DMS79 (cell line): Measurements from ENCODE around the gene HILPDA.
"Not testable (repeated sequence)": the region's sequence is repeated elsewhere in the genome, so short reads cannot be mapped to it uniquely, and the experiment has no call there.

Experiments used
- DNase-seq: peaks from one replicate; lab custom pipeline; 2025; lab: John Stamatoyannopoulos, UW

HILPDA gene

DNA sequence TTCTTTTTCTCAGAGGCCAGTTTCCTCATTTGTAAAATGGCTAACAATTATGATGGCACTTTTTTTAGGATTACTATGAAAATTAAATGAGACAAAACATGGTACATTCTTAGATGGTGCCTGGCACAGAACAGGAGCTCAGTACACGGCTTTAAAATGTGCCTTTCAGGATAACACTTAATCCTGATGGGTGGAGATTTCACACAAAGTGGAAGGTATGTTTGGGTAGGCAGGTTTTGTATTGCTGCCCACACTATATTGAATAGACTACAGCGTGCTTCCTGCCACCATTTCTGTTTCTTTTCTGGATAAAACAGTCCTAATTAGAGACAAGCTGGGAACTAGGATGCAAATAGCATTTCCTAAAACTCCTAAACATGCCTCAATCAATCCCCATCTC, 23.9 kb upstream of the HILPDA start:
- DNase-seq = no peak

DNA sequence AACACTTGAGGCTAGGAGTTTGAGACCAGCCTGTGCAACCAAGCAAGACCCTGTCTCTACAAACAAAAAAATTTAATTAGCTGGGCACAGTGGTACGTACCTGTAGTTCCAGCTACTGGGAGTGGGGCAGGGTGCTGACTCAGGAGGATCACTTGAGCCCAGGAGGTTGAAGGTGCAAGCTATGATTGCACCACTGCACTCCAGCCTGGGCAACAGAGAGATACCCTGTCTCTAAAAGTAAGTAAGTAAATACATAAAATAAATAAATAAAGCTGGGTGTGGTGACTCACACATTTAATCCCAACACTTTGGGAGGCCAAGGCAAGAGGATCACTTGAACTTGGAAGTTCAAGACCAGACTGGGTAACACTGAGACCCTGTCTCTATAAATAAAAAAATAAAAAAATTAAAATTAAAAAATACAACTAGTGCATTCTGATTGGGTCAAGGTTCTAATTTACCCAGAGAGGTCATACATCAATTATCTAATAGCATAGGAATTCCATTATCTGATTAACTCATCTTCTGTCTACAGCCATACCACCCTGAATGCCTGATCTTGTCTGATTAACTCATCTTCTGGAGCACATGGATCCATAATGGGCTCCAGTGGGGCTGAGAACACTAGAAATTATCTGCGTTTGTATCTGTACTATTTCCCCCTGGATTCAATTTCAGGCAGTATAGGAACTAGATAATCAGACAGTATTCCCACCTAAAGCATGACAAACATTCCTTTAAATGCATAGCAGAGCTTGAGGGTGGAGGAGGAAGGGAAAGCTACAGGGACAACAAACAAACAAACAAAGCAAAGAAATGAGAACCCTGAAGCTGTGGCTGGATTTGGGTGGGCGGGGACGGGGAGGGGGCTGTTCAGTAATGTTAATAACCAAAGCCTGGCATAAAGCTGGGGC, 21.0 kb upstream of the HILPDA start:
- DNase-seq = no peak

DNA sequence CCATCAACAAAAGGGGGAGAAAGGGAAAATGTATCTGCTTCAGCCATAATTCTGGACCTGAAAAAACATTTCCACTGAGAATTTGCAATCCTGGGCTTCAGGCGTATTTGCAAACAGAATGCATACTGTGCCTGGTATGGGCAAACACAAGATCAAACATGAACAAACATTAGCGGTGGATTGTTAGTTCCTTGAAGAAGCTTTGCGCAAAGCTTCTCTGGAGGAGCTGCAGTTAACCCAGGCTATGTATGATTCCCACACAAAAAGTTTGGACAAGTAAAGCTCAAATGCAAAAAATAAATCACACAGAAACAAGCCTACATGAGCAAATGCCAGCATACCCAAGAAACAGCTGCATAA, 20.4 kb upstream of the HILPDA start:
- no peak for DNase-seq

DNA sequence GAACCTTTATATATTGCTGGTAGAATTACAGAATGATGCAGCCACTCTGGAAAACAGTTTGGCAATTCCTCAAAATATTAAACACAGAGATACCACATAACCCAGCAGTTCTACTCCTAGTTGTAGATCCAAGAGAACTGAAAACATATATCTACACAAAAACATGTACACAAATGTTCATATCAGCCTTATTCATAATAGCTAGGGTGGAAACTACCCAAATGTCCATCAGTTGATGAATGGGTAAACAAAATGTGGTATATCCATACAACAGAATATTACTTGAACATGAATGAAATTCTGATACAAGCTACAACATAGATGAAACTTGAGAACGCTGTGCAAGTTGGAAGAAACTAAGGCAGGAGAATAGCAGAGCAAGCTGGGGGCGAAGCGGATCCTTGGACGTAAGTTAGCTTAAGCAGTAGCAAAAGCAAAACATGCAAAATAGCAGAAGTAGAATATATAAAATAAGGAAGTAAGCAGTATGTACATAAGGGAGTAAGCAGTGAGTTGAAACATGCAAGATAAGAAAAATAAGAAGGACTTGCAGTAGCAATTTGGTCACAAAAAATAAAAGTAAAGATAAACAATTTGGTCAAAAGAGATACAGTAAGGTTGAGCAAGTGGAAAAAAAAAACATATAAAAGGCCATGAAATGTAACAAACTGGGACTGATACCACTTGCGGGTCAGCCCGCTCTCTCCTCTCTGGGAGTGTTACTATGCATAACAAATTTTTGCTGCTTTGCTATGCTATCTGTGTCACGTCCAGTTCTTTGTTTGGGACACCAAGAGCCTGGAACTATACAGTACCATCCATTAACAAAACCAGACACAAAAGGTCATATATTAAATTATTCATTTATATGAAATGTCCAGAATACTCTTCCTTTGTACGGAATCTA, 18.0 kb upstream of the HILPDA start:
- no peak for DNase-seq

DNA sequence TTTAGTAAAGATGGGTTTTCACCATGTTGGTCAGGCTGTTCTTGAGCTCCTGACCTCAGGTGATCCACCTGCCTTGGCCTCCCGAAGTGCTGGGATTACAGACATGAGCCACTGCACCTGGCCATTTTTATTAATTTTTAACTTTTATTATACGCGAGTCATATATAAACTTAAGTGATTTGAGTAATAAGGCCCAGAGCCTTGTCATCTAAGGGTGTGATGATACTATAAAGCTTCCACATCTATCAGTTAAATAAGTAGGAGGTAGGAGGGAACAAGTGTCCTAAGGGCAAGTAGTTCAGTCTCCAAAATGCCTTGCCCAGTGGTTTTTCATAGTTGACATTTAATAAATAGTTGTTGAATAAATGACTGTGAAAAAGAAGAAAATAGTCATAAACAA, 13.3 kb upstream of the HILPDA start:
- DNase-seq = no peak

DNA sequence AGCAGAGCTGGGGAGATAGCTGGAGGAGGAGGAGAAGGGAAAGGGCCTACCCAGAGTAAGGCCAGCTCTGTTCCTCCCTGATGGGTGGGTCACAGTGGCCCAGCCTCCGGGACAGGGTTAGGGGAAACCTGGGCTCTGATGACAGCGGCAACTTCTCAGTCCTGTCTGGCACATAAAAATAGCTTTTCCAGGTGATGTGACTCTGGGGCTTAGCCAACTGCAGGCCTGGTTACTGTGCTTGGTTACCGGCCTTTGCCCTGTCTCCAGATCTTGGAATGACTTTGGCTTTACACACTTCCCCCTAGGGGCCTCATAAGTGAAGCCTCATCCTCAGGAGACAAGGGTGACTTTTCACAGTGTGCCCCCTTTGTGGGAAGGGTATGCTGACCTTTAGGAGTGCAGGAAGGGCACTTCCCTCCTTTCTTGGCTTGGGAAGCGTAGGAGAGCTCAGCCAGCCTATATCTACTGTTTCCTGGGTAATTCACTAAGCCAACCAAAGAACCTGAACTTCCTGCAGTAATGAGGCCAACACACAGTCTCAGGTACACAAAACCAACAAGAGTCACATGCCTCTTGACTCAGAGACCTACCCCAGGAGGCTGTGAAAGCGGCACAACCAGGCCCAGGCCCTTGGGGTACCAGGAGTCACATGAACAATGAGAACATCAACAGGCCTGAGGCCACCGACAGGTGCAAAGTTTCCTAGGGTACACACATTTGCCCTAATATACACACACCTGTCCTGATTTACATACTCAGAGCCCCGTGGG, 11.7 kb upstream of the HILPDA start:
- no peak for DNase-seq

DNA sequence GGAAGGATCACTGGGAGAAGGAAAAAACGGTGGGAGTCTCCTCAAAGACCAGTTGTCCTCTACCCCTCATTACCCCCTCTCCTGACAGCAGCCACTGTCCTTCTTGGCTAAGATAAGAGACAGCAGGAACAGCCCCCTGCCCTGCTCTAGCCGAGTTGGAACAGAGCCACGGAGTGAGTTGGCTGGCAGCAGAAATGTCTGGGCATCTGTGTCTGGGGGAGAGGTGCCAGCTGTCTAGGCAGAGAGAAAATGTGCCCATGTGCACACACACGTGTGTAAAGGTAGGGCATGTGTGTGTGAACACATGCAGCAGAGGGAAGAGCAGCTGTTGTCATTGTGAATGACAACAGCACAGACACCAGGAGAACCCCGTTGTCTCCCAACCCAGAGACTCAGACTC, 9.4 kb upstream of the HILPDA start:
- DNase-seq = no peak

DNA sequence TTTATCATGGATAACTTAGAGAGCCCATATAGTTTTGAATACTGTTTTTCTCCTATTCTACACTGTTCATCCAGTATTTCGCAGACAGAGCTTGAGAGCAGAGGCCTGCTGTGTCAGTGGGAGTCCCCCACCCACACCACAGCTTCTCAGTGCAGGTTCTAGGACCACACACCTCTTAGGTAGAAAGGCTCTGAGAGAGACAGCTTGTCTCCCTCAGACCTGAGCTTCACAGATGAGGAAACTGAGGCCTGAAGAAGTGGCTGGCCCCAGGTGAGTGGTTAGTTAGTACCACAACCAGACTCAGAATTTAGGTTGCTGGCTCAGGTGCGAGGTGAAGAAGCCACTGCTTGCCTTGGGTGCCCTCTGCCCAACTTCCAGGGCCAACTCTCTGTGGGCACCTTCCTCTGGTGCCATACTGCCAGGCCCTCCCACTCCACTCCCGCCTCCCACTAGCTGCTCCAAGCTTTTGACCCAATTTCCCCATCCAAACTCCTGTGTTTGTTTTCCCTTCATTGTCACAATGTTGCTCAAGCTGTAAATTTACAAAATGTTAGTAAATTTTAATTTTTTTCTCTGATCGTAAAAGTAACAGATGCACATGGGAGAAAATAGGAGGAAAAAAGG, 7.6 kb upstream of the HILPDA start:
- no peak for DNase-seq

DNA sequence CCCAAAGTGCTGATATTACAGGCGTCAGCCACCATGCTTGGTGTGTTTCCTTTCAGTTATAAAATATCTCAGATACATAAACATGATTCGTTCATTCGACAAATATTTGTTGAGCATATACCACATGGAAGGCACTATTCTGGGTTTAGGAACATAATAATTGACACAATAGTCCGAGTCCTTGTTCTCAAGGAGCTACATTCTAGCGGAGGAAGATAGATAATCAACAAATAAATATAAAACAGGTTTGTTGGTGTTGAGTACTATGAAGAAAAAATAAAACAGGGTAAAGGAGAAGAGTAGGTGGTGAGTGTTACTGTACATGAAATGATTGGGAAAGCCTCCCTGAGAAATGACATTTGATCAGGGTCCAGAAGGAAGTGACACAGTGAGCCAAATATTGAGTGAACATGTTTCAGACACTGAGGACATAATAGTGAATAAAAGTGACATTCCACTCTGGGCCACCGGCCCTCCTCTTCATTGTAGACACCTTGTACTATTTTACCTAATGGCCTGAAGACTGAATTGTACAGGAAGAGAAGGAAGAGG, 6.9 kb upstream of the HILPDA start:
- DNase-seq = no peak

DNA sequence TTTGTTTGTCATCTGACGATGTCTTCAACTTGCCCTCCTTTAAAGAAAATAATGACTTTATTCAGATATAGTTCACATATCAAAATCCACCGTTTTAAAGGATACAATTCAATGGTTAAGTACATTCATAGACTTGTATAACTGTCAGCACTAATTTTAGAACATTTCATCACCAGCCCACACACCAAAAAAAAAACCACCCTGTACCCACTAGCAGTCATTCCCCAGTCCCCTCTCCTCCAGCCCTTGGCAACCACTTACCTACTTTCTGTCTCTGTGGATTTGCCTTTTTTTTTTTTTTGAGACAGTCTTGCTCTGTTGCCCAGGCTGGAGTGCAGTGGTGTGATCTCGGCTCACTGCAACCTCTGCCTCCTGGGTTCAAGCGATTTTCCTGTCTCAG, 5.3 kb upstream of the HILPDA start:
- DNase-seq = no peak

DNA sequence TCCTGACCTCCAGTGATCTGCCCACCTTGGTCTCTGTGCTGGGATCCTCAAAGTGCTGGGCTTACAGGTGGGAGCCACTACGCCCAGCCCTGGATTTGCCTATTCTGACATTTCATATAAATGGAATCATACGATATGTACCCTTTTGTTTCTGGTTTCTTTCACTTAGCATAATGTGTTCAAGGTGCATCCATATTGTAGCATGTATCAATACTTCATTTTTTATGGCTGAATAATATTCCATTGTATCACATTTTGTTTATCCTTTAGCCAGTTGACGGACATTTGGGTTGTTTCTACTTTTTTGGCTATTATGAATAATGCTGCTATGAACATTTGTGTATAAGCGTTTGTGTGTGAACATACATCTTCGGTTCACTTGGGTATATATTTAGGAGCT, 4.8 kb upstream of the HILPDA start:
- DNase-seq = no peak

DNA sequence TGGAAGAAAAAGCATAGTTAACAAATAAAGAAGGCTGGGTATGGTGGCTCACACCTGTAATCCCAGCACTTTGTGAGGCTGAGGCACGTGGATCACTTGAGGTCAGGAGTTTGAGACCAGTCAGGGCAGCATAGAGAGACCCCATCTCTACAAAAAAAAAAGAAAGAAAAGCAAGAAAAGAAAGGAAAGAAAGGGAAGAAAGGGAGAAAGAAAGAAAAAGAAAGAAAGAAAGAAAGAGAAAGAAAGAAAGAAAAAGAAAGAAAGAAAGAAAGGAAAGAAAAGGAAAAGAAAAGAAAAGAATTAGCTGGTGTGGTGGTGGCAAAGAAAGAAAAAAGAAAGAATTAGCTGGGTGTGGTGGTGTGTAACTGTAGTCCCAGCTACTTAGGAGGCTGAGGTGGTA, 3.1 kb upstream of the HILPDA start:
- DNase-seq = no peak

DNA sequence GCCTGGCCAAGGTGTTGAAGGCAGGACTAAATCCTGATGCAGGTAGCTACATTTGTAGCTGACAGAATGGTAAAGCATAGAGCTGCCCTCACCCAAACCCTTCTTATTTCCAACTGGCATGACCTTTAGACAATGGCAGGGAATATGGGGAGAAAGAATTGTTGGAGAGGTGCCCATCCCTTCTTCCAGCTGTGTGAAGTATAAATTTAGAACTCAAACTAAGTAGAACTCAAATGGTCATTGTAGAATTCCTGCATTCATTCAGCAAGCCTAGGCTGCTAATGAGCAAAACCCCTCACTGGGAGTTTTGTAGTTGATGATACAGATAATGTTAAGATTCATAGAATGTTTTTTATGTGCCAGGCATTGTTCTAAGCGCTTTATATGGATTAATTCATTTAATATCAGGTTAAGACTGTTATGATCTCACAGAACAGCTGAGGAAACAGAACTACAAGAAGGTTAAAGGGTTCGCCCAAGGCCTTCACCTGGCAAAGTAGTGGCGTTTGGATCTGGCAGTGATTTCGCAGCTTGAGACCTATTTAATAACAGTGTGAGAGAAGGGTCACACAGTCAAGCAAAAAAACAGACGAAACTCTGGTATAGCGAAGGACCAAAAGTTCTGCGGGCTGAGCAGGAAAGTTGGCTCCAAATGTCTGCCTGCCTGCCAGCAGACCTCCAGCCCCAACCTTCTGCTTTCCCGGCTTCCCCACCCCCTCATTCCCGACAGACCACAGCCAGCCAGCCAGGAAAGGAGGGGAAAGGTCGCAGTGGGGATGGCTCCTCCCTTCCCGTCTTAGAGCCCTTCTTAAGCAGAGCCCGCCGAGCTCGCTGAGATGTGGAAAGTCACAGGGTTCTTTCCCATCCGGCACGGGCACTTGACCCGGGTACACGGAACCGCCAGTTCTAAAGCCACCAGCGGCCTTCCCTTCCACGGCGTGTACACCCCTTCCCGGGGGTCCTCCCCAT, 1.6 kb upstream of the HILPDA start:
- DNase-seq = no peak

DNA sequence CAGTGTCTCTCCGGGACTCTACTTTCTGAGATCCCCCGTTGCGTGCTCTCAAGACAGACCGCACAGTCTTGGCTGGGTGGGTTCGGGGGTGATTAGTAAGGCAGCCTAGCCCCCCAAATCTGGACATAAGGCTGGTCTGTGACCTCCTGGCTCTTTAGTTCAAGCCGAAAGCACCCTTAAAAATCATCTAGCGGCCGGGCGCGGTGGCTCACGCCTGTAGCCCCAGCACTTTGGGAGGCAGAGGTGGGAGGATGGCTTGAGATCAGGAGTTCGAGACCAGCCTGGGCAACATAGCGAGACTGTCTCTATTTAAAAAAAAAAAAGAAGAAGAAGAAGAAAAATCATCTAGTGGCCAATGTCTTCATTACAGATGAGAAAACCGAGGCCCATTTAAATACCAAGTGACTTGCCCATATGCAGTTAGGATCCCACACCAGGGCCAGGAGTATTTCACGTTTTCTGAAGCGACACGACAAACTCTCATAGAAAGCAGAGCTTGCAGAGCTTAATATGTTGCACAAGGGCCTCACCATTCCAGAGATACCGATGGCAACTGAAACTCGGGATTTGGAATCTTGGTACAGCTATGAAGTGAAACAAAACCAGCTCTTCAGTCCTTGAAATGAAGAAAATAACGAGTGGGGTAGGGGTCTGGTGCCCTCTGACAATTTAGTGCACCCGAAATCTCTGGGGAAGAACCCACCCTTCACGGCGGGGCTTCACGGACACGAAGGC, 703 bp upstream of the HILPDA start:
- DNase-seq = no peak

DNA sequence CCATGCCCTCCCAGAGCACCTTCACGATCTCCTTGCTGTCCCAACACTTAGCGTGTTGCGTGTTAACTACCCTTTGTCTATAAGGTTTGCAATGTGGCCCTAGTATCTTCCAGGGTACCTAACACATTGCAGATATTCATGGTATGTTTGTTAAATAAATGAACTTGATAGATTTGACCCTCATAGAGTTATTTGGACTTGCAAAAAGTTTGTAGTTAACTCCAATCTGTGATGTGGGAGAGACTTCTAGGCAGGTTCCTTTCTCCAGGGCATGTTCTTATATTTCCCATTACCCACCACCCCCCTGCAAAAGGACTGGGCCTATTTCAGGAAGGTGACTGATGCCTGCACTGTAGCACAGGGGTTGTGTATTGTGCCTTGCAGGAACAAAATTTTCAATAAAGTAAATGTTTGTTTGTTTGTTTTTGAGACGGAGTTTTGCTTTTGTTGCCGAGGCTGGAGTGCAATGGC, 612 bp downstream of the HILPDA start:
- no peak for DNase-seq

DNA sequence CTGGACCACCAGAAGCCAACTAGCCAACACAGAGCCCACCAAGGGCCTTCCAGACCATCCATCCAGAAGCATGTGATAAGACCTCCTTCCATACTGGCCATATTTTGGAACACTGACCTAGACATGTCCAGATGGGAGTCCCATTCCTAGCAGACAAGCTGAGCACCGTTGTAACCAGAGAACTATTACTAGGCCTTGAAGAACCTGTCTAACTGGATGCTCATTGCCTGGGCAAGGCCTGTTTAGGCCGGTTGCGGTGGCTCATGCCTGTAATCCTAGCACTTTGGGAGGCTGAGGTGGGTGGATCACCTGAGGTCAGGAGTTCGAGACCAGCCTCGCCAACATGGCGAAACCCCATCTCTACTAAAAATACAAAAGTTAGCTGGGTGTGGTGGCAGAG, 1.7 kb downstream of the HILPDA start:
- DNase-seq = not testable (repeated sequence)

DNA sequence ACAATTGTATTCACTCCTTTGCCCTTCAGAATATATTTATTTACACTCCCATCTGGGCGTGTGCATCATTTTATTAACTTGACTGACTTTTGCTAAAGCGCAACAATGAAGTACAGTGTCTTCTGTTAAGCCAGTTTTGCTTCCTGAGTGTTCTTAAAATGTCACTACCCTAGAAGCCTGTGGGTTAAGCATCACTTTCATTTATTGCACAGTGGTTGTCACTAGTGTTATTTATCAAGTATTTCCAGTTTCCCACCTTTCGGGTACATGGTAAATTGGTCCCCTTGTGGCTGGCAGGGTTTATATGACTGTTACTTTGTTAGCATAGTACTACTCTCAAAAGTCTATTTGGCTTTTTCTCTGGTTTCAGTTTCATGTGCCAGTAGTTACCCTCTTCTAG, 3.3 kb downstream of the HILPDA start:
- DNase-seq = no peak

DNA sequence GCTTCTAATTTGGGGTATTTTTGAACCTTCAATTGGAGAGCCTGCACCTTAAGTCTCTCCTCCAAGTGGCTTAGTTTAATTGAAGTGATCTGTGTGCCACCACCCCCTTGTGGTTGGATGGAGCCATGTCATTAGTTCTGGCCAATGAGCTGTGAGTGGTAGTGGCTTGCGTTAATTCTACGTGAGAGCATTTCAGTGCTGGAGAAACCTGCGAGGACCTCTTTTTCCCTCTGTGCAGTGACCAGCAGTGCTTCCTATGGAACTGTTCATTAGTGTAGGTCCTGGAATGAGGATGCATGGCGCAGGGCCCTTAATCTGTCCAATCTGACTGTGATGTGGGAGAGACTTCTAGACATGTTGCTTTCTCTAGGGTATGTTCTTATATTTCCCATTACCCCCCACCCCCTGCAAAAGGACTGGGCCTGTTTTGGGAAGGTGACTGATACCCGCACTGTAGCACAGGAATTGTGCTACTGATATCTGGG, 3.8 kb downstream of the HILPDA start:
- DNase-seq = no peak

DNA sequence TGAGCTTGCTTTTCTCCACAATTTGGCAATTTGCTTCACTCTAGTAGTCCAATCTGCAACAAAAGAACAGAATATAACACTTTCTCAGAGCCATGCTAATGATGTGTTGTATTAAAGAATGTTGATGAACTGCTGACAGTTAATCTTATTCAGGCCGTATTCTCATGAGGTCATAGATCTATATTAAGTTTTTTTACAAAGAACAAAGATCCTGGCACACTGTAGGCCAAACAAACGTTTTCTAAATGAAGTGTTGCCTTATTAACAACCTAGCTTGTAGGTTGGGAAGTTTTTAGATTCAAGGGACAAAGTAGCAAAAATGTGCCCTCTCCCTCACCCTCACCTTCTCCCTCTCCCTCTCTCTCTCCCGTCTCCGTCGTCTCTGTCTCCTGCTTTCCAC, 6.8 kb downstream of the HILPDA start:
- no peak for DNase-seq
